Measurements from ENCODE around the gene STMND1.

STMND1 gene

DNA sequence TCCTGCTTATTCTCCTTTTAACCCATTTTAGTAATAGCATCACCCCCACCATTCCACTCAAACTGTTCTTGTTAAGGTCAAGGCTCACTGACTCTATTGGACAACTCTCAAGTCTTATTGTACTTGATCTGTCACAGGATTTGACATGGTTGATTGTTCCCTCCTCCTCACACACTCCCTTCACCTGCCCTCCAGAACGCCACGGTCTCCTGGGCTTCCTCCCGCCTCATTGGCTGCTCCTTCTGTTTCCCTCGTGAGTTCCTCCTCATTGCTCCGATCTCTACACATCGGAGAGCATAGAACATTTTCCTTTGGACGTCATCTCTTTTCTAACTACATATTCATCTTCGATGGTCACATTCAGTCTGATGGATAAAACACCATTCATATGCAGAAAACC lies 55.1 kb downstream of the STMND1 start:
- Mint-ChIP-seq H3K27ac (no peak overlapping the region), H3K27me3 (ENCODE audit: low read depth) (peaks cover 4% of the 10 kb centered on the region), H3K4me3 (no peak overlapping the region), H3K36me3 (ENCODE audit: low read depth) (no peaks in the 10 kb centered on the region), H3K4me1 (ENCODE audit: low read depth) (no peaks in the 10 kb centered on the region), H3K9me3 (peaks cover 14% of the 10 kb centered on the region)
- DNase-seq (ENCODE audit: low spot score) = no peak

GRCh38 chr6:17157617-17158016 lies 55.8 kb downstream of the STMND1 start:
- Mint-ChIP-seq H3K27me3 (ENCODE audit: low read depth) (peaks cover 4% of the 10 kb centered on the region), H3K9me3 (peaks cover 8% of the 10 kb centered on the region), H3K36me3 (ENCODE audit: low read depth) (no peaks in the 10 kb centered on the region), H3K4me3 (no peak overlapping the region), H3K4me1 (ENCODE audit: low read depth) (no peaks in the 10 kb centered on the region), H3K27ac (no peak overlapping the region)
- no peak for DNase-seq (ENCODE audit: low spot score)

- Mint-ChIP-seq H3K9me3 (no peaks in the 10 kb centered on the region), H3K27ac (no peak overlapping the region), H3K4me3 (no peak overlapping the region), H3K27me3 (ENCODE audit: low read depth) (peaks cover 6% of the 10 kb centered on the region), H3K36me3 (ENCODE audit: low read depth) (no peaks in the 10 kb centered on the region), H3K4me1 (ENCODE audit: low read depth) (no peaks in the 10 kb centered on the region)
- DNase-seq (ENCODE audit: low spot score) = no peak
Observed at GRCh38 chr6:17159240-17159639, 57.4 kb downstream of the STMND1 start.

- no peak for DNase-seq (ENCODE audit: low spot score)
- Mint-ChIP-seq H3K27ac (no peak overlapping the region), H3K36me3 (ENCODE audit: low read depth) (no peaks in the 10 kb centered on the region), H3K4me3 (no peak overlapping the region), H3K4me1 (ENCODE audit: low read depth) (no peaks in the 10 kb centered on the region), H3K9me3 (no peaks in the 10 kb centered on the region), H3K27me3 (ENCODE audit: low read depth) (peaks cover 6% of the 10 kb centered on the region)
Observed at GRCh38 chr6:17161076-17161475, 59.2 kb downstream of the STMND1 start.

DNA sequence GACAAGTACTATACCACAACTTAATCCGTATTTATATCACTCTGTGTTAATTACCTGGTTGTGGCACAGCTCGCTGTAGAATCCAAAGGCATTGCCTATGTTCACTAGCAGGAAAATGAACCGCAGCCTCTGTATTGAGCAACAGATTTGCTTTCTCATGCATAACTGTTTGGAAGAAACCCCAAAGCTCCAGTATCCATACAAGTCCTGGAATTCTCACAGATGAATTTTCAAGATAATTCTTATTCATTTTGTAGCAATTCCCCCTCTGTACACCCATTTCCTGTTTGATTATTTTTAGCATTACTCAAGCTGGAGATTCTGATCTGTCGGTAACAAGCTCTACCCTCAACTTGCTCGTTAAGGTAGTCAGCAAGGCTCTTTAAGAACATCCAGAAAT lies 63.5 kb downstream of the STMND1 start:
- Mint-ChIP-seq H3K27me3 (ENCODE audit: low read depth) (peaks cover 6% of the 10 kb centered on the region), H3K9me3 (no peaks in the 10 kb centered on the region), H3K27ac (no peak overlapping the region), H3K36me3 (ENCODE audit: low read depth) (no peaks in the 10 kb centered on the region), H3K4me1 (ENCODE audit: low read depth) (no peaks in the 10 kb centered on the region), H3K4me3 (no peak overlapping the region)
- no peak for DNase-seq (ENCODE audit: low spot score)

- H3K9me3 Mint-ChIP-seq = no peaks in the 10 kb centered on the region
- peaks cover 2% of the 10 kb centered on the region for H3K27me3 Mint-ChIP-seq (ENCODE audit: low read depth)
- H3K27ac Mint-ChIP-seq = no peak overlapping the region
- H3K36me3 Mint-ChIP-seq (ENCODE audit: low read depth) = no peaks in the 10 kb centered on the region
- H3K4me1 Mint-ChIP-seq (ENCODE audit: low read depth) = no peaks in the 10 kb centered on the region
- DNase-seq (ENCODE audit: low spot score) = no peak
- no peak overlapping the region for H3K4me3 Mint-ChIP-seq
Observed at GRCh38 chr6:17167327-17167979, 65.6 kb downstream of the STMND1 start.

DNA sequence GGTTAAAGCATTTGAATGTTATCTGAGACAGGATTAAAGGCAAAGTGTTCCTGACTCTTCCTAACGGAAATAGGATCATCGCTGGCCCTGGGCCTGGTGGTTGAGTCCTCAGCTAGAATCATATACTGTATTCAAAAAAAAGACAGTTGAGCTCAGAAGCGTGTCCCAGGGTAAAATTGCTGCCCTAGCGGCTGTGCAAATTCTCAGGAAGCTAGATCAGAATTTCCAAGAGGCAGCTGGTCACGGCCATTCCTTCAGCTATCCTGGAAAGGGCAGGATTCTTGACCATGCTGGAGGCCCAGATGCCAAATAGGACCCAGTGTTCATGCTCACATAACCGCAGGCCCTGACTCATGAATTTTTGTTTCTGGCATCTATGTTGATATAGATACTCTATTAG lies 67.4 kb downstream of the STMND1 start:
- H3K4me3 Mint-ChIP-seq = no peak overlapping the region
- no peak for DNase-seq (ENCODE audit: low spot score)
- H3K36me3 Mint-ChIP-seq (ENCODE audit: low read depth) = no peaks in the 10 kb centered on the region
- H3K27me3 Mint-ChIP-seq (ENCODE audit: low read depth) = no peaks in the 10 kb centered on the region
- H3K4me1 Mint-ChIP-seq (ENCODE audit: low read depth) = no peaks in the 10 kb centered on the region
- H3K27ac Mint-ChIP-seq = no peak overlapping the region
- no peaks in the 10 kb centered on the region for H3K9me3 Mint-ChIP-seq

GRCh38 chr6:17169711-17170110 lies 67.9 kb downstream of the STMND1 start:
- H3K4me1 Mint-ChIP-seq (ENCODE audit: low read depth) = no peaks in the 10 kb centered on the region
- H3K4me3 Mint-ChIP-seq = no peak overlapping the region
- no peaks in the 10 kb centered on the region for H3K9me3 Mint-ChIP-seq
- no peaks in the 10 kb centered on the region for H3K27me3 Mint-ChIP-seq (ENCODE audit: low read depth)
- H3K36me3 Mint-ChIP-seq (ENCODE audit: low read depth) = no peaks in the 10 kb centered on the region
- no peak for DNase-seq (ENCODE audit: low spot score)
- no peak overlapping the region for H3K27ac Mint-ChIP-seq

- no peaks in the 10 kb centered on the region for H3K36me3 Mint-ChIP-seq (ENCODE audit: low read depth)
- no peak overlapping the region for H3K27ac Mint-ChIP-seq
- H3K4me1 Mint-ChIP-seq (ENCODE audit: low read depth) = no peaks in the 10 kb centered on the region
- no peaks in the 10 kb centered on the region for H3K27me3 Mint-ChIP-seq (ENCODE audit: low read depth)
- no peaks in the 10 kb centered on the region for H3K9me3 Mint-ChIP-seq
- no peak overlapping the region for H3K4me3 Mint-ChIP-seq
- no peak for DNase-seq (ENCODE audit: low spot score)
Observed at GRCh38 chr6:17172836-17173470, 71.1 kb downstream of the STMND1 start.

GRCh38 chr6:17178326-17178725 lies 76.5 kb downstream of the STMND1 start:
- Mint-ChIP-seq H3K4me1 (ENCODE audit: low read depth) (no peaks in the 10 kb centered on the region), H3K9me3 (no peaks in the 10 kb centered on the region), H3K36me3 (ENCODE audit: low read depth) (no peaks in the 10 kb centered on the region), H3K4me3 (no peak overlapping the region), H3K27ac (no peak overlapping the region), H3K27me3 (ENCODE audit: low read depth) (no peaks in the 10 kb centered on the region)
- DNase-seq (ENCODE audit: low spot score) = no peak

DNA sequence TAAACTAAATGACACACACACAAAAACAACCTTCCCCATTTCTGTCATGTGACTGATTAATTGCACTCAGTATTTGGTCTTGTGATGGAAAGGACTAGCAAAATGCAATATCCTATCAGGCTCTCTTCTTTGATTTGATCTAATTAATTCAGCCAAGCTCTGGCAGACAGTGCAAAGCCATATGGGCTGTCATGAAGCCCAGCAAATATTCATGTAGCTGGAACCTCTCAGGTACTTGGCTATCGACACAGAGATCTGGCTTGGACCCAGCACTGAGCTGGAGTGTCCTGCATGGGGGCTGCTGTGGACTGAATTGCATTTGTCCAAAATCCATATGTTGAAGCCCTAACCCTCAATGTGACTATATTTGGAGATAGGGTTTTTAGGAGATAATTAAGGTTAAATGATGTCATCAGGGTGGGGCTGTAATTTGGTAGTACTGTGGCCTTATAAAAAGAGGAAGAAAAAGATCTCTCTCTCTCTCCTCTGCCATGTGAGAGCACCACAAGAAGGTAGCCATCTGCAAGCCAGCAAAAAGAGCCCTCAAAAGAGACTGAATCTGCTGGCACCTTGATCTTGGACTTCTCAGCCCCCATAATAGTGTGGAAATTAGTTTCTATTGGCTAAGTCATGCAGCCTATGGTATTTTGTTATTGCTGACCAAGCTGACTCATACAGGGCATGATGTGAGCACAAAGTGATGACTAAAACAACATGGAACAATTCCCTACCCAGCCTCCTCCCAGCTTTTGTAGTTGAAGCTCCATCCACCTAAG lies 77.1 kb downstream of the STMND1 start:
- no peaks in the 10 kb centered on the region for H3K9me3 Mint-ChIP-seq
- H3K27me3 Mint-ChIP-seq (ENCODE audit: low read depth) = no peaks in the 10 kb centered on the region
- H3K4me1 Mint-ChIP-seq (ENCODE audit: low read depth) = no peaks in the 10 kb centered on the region
- DNase-seq (ENCODE audit: low spot score) = no peak
- H3K36me3 Mint-ChIP-seq (ENCODE audit: low read depth) = no peaks in the 10 kb centered on the region
- no peak overlapping the region for H3K27ac Mint-ChIP-seq
- H3K4me3 Mint-ChIP-seq = no peak overlapping the region

DNA sequence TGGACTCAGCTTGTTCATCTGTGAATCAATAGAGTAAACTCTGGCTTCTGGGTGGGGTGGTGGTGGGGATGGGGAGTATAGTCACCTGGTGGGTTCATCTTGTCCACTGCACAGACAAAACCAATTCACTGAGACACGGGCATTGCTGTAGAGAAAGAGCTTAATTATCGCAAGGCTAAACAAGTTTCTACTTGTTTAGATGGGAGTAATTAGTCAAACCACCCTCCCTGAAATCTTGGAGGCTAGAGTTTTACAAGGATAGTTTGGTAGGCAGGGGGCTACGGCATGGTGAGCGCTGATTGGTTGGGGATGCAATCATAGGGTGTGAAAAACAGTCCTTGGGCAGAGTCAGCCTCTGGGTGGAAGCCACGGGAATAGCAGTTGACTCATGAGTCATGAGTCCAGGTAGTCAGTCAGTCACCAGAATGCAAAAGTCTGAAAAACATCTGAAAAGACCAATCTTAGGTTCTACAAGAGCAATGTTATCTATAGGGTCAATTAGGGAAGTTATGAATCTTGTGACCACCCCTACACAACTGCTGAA lies 77.8 kb downstream of the STMND1 start:
- no peaks in the 10 kb centered on the region for H3K27me3 Mint-ChIP-seq (ENCODE audit: low read depth)
- DNase-seq (ENCODE audit: low spot score) = no peak
- H3K4me1 Mint-ChIP-seq (ENCODE audit: low read depth) = no peaks in the 10 kb centered on the region
- H3K4me3 Mint-ChIP-seq = no peak overlapping the region
- H3K27ac Mint-ChIP-seq = no peak overlapping the region
- no peaks in the 10 kb centered on the region for H3K36me3 Mint-ChIP-seq (ENCODE audit: low read depth)
- H3K9me3 Mint-ChIP-seq = no peaks in the 10 kb centered on the region

Measured in T-helper 2 cell treated with Interferon-gamma antibody and Interleukin-4, amounts not matched to agents 5 μg/mL and 100 μg/mL, for 36 hours (primary cell).